ENCODE measurements around the gene NEUROD2.
"Not testable (repeated sequence)": the region's sequence is repeated elsewhere in the genome, so short reads cannot be mapped to it uniquely, and the experiment has no call there.

The NEUROD2 gene

DNA sequence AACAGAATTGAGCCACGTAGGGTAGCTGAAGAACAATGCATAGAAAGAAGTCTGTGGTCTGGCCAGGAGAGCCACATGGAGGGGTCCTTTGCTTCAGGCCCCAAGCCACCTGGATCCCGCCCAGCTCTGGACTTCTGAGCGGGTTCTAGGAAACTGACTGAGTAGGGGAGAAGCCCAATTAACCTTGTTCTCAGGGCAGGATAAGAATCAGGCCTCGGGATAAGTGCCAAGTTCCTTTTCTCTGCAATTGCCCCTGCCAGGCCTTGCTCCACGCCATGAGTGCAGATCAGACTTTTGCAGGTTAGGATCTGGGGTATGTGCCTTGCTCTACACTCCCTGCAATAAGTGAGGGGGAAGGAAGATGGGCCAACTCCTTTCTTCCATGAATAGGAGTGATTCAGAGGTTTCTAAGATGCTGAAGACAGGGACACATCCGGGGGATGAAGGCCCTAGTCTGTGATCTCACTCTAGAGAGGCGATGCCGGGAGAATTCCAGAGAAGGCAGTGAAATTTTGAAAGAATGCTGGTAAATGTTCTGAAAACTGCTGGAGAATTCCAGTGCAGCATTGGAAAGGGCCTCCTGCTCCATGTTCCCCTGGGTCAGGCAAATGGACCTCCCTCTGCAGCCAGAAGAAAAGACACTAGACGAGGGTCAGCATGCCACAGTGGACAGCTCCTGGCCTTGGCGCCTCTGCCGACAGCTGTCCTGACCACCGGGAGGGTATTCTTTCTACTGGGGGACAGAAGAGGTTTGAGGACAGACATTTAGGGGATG, 5.8 kb downstream of the NEUROD2 start:
- DNase-seq = no peak

GRCh38 chr17:39600997-39601597, 6.6 kb downstream of the NEUROD2 start:
- no peak for DNase-seq

GRCh38 chr17:39600288-39600996, 7.3 kb downstream of the NEUROD2 start:
- DNase-seq = no peak

DNA sequence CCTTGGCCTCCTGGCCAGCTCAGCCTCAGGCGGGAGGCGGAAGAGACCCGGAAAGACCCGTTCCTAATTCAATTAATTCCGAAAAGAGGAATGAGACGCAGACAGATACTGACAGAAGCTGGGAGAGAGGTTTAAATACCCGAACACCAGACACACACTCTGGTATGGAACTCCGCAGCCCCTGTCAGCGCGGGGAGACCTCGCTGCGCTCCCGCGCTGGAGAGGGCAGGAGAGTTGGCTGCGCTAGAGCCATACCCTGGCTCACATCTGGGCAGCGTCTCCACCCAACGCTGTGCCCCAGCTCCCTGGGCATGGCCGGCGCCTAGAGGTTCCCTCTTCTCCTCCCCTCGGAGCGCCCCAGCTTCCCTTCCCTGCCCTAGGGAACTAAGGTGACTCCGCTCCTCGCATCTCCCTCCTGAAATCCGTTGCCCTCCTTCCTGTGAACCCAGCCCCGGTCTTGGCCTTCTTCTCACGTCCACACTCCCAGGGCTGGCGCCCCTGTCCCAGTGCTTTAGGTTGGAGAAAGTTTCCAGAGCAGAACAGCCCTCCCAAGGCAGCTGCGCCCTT, 8.0 kb downstream of the NEUROD2 start:
- no peak for DNase-seq

- DNase-seq = no peak
Measured at GRCh38 chr17:39599004-39599664, 8.6 kb downstream of the NEUROD2 start.

DNA sequence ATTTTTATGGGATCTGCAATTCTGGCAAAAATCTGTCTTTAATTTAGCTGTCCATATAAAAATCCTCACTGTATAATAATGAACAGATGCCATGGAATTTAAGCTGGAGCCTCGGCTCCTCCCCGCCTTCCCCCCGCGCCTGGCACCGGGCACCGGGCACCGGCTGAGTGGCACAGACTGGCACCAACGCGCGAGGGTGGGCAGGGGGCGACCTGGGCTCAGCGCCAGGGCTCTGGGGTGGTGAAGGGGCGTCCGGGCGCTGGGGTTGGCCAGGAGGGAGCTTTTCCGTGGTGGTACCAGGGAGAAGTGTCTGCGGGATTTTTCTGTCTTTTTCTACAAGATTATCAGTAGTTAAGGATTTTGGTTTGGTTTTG, 9.1 kb downstream of the NEUROD2 start:
- DNase-seq = no peak

GRCh38 chr17:39598047-39598481, 9.7 kb downstream of the NEUROD2 start:
- no peak for DNase-seq

DNA sequence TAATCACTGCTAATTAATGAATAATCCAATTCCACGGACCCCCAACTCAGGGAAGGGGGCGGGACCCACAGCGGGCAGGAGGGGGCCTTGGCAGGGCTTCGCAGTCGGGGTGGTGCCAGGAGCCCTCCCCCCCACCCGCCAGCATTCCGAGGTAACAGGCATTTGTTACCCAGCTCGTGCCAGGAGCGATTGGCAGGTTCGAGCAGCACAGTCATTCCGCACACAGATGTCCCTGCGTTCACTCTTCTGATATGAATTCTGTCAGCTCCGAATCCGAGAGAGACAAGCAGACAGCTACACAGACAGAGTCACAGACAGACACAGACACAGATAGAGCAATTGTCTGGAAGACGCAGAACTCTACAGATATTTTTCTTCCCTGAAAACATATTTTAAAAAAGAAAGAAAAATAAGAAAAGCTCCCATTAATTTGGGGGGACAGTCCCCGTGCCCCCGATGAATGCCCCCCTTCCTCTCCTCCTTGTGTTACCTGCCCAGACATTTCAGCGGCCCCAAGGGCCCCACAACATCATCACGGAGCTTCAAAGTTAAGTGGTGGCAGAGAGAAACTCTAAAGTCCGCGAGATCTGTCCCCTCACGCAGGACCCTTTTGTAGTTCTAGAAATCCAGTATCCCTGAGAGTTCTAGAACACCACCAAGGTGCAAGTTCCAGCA, 10.2 kb downstream of the NEUROD2 start:
- DNase-seq = no peak

- DNase-seq = no peak
Measured at GRCh38 chr17:39596543-39597267, 11.0 kb downstream of the NEUROD2 start.

GRCh38 chr17:39595928-39596510, 11.7 kb downstream of the NEUROD2 start:
- no peak for DNase-seq

- DNase-seq = no peak
Measured at GRCh38 chr17:39595294-39595693, 12.4 kb downstream of the NEUROD2 start.

- no peak for DNase-seq
Measured at GRCh38 chr17:39593371-39593770, 14.3 kb downstream of the NEUROD2 start.

GRCh38 chr17:39591958-39592954, 15.5 kb downstream of the NEUROD2 start:
- peak; percentile 17 for DNase-seq

DNA sequence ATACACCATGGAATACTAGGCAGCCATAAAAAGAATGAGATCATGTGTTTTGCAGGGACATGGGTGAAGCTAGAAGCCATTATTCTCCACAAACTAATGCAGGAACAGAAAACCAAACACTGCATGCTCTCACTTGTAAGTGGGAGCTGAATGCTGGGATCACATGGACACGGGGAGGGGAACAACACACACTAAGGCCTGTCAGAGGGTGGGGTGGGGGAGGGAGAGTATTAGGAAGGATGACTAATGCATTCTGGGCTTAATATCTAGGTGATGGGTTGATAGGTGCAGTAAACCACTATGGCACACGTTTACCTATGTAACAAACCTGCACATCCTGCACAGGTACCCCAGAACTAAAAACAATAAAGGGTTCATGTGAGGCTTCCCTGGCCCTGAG, 17.5 kb downstream of the NEUROD2 start:
- DNase-seq = not testable (repeated sequence)

DNA sequence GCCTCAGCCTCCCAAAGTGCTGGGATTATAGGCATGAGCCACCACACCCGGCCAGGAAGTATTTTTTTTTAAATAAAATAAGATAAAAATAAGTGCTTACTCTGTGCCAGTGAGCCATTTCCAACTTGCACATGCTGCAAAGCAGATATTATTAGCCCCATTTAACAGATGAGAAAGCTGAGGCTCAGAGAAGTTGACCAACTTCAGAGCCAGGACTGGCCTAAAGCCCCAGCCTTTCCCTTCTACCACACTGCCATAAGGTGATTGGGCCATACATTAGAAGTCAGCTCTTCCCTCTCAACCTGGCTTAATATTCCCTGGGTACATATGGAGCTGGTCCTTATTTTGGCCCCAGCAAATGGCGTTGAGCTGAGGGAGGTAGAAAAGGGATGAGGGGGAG, 25.1 kb downstream of the NEUROD2 start:
- no peak for DNase-seq

GRCh38 chr17:39581759-39582085, 26.0 kb downstream of the NEUROD2 start:
- no peak for DNase-seq

- DNase-seq = no peak
Measured at GRCh38 chr17:39581071-39581758, 26.5 kb downstream of the NEUROD2 start.

- no peak for DNase-seq
Measured at GRCh38 chr17:39580082-39580468, 27.6 kb downstream of the NEUROD2 start.

DNA sequence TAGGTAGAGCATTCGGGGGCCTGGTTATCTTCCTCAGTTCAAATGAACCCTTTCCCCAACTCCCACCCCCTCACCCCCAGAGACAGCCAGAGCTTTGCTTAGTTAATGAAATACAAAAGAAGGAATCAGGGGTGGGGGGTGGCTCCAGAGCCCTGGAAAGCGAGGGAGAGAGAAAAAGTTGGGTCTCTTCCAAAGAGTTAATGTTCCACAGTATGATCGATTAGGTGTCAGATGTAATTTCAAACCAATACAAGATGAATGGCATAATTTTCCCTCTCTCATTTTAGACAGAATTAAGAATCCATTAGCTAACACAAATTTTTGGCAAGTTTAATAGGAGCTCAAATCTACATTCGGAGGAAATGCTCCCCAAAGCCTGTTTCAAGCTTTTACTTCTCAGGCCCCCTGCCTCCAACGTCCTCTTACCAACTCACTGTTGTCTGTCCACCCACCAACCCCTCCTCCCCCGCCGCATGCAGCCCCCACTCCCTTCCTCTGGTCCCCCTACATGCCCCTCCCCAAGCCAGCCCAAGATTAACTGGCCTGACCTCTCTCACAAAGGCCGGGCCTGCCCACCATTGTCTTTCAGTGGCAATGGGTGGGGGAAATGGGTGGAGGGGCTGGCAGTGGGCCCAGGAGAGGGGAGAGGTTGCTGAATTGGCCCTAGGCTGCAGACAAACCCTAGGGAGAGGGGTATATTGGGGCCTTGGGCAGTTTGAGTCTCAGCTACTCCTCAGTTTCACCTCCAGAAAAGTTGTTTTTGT, 28.2 kb downstream of the NEUROD2 start:
- DNase-seq = no peak
